Measurements from ENCODE around the gene MTO1.

GRCh38 chr6:73521351-73521985, 59.9 kb downstream of the MTO1 start:
- TF ChIP-seq POLR2A (IDR thresholded peaks at IDR 0.05) (peak in 1 of 3 donors; percentile 23), CTCF (IDR thresholded peaks at IDR 0.05) (no peak)

All from body of pancreas (tissue), 4 donors.